ENCODE data around the gene SNAP29. TPM values are rescaled to one million over a fixed set of nuclear protein-coding genes. Genes with fewer than 3 reads are reported as not detected.
"Not testable (repeated sequence)": the region's sequence is repeated elsewhere in the genome, so short reads cannot be mapped to it uniquely, and the experiment has no call there.

Gene SNAP29
- total RNA-seq, 1 experiment from 2014 or later = 35.9 TPM

GRCh38 chr22:20904008-20904979 is 45.5 kb downstream of the SNAP29 start:
- no TSS peak for BruUV-seq (replicated peaks)
- Mint-ChIP-seq H3K27ac (ENCODE audit: unreplicated experiment) (peak overlapping the region; percentile 47), H3K4me1 (ENCODE audit: low read depth, unreplicated experiment) (peaks cover 11% of the 10 kb centered on the region), H3K36me3 (ENCODE audit: insufficient read depth, unreplicated experiment) (no peaks in the 10 kb centered on the region), H3K9me3 (ENCODE audit: low read depth, unreplicated experiment) (no peaks in the 10 kb centered on the region), H3K4me3 (ENCODE audit: low read depth, unreplicated experiment) (no peak overlapping the region), H3K27me3 (ENCODE audit: unreplicated experiment) (no peaks in the 10 kb centered on the region)
- DNase-seq = peak; percentile 36
- CTCF ChIA-PET = interaction anchor here (0.5 to 1.1 kb wide), 2 partner anchors 13 kb away, joined by 3 to 5 read pairs; partner anchors contain the start of gene CRKL
- TF ChIP-seq, protein P1, sequence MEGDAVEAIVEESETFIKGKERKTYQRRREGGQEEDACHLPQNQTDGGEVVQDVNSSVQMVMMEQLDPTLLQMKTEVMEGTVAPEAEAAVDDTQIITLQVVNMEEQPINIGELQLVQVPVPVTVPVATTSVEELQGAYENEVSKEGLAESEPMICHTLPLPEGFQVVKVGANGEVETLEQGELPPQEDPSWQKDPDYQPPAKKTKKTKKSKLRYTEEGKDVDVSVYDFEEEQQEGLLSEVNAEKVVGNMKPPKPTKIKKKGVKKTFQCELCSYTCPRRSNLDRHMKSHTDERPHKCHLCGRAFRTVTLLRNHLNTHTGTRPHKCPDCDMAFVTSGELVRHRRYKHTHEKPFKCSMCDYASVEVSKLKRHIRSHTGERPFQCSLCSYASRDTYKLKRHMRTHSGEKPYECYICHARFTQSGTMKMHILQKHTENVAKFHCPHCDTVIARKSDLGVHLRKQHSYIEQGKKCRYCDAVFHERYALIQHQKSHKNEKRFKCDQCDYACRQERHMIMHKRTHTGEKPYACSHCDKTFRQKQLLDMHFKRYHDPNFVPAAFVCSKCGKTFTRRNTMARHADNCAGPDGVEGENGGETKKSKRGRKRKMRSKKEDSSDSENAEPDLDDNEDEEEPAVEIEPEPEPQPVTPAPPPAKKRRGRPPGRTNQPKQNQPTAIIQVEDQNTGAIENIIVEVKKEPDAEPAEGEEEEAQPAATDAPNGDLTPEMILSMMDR (IDR thresholded peaks at IDR 0.05; ENCODE audit: unreplicated experiment) = no peak
- intact Hi-C loops (cut with micrococcal nuclease; ENCODE audit: unreplicated experiment) = no loop called here

DNA sequence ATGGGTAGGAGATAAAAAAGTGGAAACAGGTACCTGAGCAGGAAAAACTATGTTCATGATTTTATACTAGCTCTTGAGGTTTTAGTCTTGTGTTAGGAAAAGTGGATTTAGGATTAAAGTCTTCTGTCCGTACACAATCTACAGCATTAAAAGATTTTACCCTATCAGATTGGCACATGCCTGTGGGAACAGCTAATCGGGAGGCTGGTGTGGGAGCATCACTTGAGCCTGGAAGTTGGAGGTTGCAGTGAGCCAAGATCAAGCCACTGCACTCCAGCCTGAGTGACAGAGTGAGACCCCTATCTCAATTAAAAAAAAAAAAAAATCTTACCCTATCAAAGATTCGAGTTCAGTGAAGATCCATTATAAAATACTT is 46.2 kb downstream of the SNAP29 start:
- peak overlapping the region; percentile 47 for H3K27ac Mint-ChIP-seq (ENCODE audit: unreplicated experiment)
- peaks cover 11% of the 10 kb centered on the region for H3K4me1 Mint-ChIP-seq (ENCODE audit: low read depth, unreplicated experiment)
- H3K9me3 Mint-ChIP-seq (ENCODE audit: low read depth, unreplicated experiment) = no peaks in the 10 kb centered on the region
- no peaks in the 10 kb centered on the region for H3K36me3 Mint-ChIP-seq (ENCODE audit: insufficient read depth, unreplicated experiment)
- H3K4me3 Mint-ChIP-seq (ENCODE audit: low read depth, unreplicated experiment) = no peak overlapping the region
- no TSS peak for BruUV-seq (replicated peaks)
- TF ChIP-seq, protein P1 (IDR thresholded peaks at IDR 0.05; ENCODE audit: unreplicated experiment) = no peak
- no peak for DNase-seq
- intact Hi-C loops (cut with micrococcal nuclease; ENCODE audit: unreplicated experiment) = no loop called here
- CTCF ChIA-PET = interaction anchor here (0.5 to 1.1 kb wide), 2 partner anchors 12 to 14 kb away, joined by 3 to 5 read pairs; partner anchors contain the start of gene CRKL
- H3K27me3 Mint-ChIP-seq (ENCODE audit: unreplicated experiment) = no peaks in the 10 kb centered on the region

GRCh38 chr22:20905415-20906386 is 46.9 kb downstream of the SNAP29 start:
- Mint-ChIP-seq H3K27ac (ENCODE audit: unreplicated experiment) (no peak overlapping the region), H3K27me3 (ENCODE audit: unreplicated experiment) (no peaks in the 10 kb centered on the region), H3K36me3 (ENCODE audit: insufficient read depth, unreplicated experiment) (no peaks in the 10 kb centered on the region), H3K4me1 (ENCODE audit: low read depth, unreplicated experiment) (peaks cover 11% of the 10 kb centered on the region), H3K9me3 (ENCODE audit: low read depth, unreplicated experiment) (no peaks in the 10 kb centered on the region), H3K4me3 (ENCODE audit: low read depth, unreplicated experiment) (no peak overlapping the region)
- intact Hi-C loops (cut with micrococcal nuclease; ENCODE audit: unreplicated experiment) = no loop called here
- BruUV-seq (replicated peaks) = no TSS peak
- DNase-seq = no peak
- CTCF ChIA-PET = no interaction called here
- TF ChIP-seq, protein P1 (IDR thresholded peaks at IDR 0.05; ENCODE audit: unreplicated experiment) = no peak

GRCh38 chr22:20906387-20906767 is 47.6 kb downstream of the SNAP29 start:
- H3K27ac Mint-ChIP-seq (ENCODE audit: unreplicated experiment) = no peak overlapping the region
- no peaks in the 10 kb centered on the region for H3K36me3 Mint-ChIP-seq (ENCODE audit: insufficient read depth, unreplicated experiment)
- TF ChIP-seq, protein P1 (IDR thresholded peaks at IDR 0.05; ENCODE audit: unreplicated experiment) = no peak
- no peak overlapping the region for H3K4me3 Mint-ChIP-seq (ENCODE audit: low read depth, unreplicated experiment)
- CTCF ChIA-PET = no interaction called here
- H3K9me3 Mint-ChIP-seq (ENCODE audit: low read depth, unreplicated experiment) = no peaks in the 10 kb centered on the region
- intact Hi-C loops (cut with micrococcal nuclease; ENCODE audit: unreplicated experiment) = no loop called here
- no TSS peak for BruUV-seq (replicated peaks)
- no peak for DNase-seq
- H3K27me3 Mint-ChIP-seq (ENCODE audit: unreplicated experiment) = no peaks in the 10 kb centered on the region
- peaks cover 11% of the 10 kb centered on the region for H3K4me1 Mint-ChIP-seq (ENCODE audit: low read depth, unreplicated experiment)

GRCh38 chr22:20908717-20909116 is 49.9 kb downstream of the SNAP29 start:
- BruUV-seq (replicated peaks); H3K27me3 Mint-ChIP-seq (ENCODE audit: unreplicated experiment); H3K9me3 Mint-ChIP-seq (ENCODE audit: low read depth, unreplicated experiment); CTCF ChIA-PET; intact Hi-C loops (cut with micrococcal nuclease; ENCODE audit: unreplicated experiment); H3K4me3 Mint-ChIP-seq (ENCODE audit: low read depth, unreplicated experiment); H3K36me3 Mint-ChIP-seq (ENCODE audit: insufficient read depth, unreplicated experiment); H3K27ac Mint-ChIP-seq (ENCODE audit: unreplicated experiment); DNase-seq: not testable (repeated sequence)
- peaks cover 11% of the 10 kb centered on the region for H3K4me1 Mint-ChIP-seq (ENCODE audit: low read depth, unreplicated experiment)
